Heart right ventricle (tissue), 16 donors: Measurements from ENCODE around the gene ABI2. TPM values are rescaled to one million over a fixed set of nuclear protein-coding genes. Genes with fewer than 3 reads are reported as not detected.

Experiments used
- ATAC-seq, 8 donors: fragments of 200-7000 bp; cut with Tn5 transposase; one replicate each; pipeline ENCODE4 v1.9.1; 2020; ENCODE audit warnings: mild to moderate bottlenecking in 8 of 8, moderate library complexity in 8 of 8, moderate number of reproducible peaks in 1 of 8
- DNase-seq, 2 donors: peaks; one replicate each; pipeline ENCODE4 v3.0.0-alpha.2; 2020
- H3K27ac ChIP-seq, 10 donors: fragments of 200-600 bp; sonication (generic) in 2 of 10; one replicate each; pipeline versions ENCODE4 v1.5.0 to v1.8.0; 2020 to 2022; ENCODE audit warnings: mild to moderate bottlenecking in 3 of 10
- H3K27me3 ChIP-seq, 7 donors: fragments of 200-600 bp; one replicate each; pipeline ENCODE4 v1.8.0; 2021 to 2022; ENCODE audit warnings: mild to moderate bottlenecking in 2 of 7
- H3K36me3 ChIP-seq, 9 donors: fragments of 200-600 bp; sonication (generic) in 1 of 9; one replicate each; pipeline versions ENCODE4 v1.5.0 to v1.8.0; 2020 to 2022; ENCODE audit warnings: mild to moderate bottlenecking in 2 of 9
- H3K4me1 ChIP-seq, 9 donors: fragments of 200-600 bp; sonication (generic) in 1 of 9; one replicate each; pipeline versions ENCODE4 v1.5.0 to v1.8.0; 2020 to 2022; ENCODE audit warnings: mild to moderate bottlenecking in 4 of 9
- H3K4me3 ChIP-seq, 10 donors: fragments of 200-600 bp; sonication (generic) in 2 of 10; one replicate each; pipeline versions ENCODE4 v1.5.0 to v1.8.0; 2020 to 2022; ENCODE audit warnings: mild to moderate bottlenecking in 7 of 10, moderate library complexity in 2 of 10
- H3K9me3 ChIP-seq, 11 donors: fragments of 200-600 bp in 10 of 11; sonication (generic) in 2 of 11; one replicate each; pipeline versions ENCODE4 v1.5.0 to v1.8.0; 2013 to 2022; ENCODE audit warnings: mild to moderate bottlenecking in 2 of 11, control low read depth in 1 of 11, moderate library complexity in 1 of 11
- CTCF ChIP-seq, 9 donors: fragments of 200-600 bp; sonication (generic) in 2 of 9; IDR thresholded peaks; one replicate each; pipeline versions ENCODE4 v1.5.0 to v1.8.0; 2021 to 2022; ENCODE audit warnings: antibody characterized with exemption in 9 of 9, mild to moderate bottlenecking in 5 of 9, moderate library complexity in 1 of 9
- WGBS, 2 donors: extraction: QIAGEN DNeasy Blood & Tissue Kit; methylation state at CpG; one replicate each; pipeline ENCODE4 v1.1.7; 2013; ENCODE audit warnings: inconsistent platforms in 1 of 2; 5-methylcytosine and 5-hydroxymethylcytosine counted together
- intact Hi-C, 10 donors: fragments of 100-400 bp; cut with DNase I; formaldehyde crosslinking; loops; one replicate each; pipeline versions ENCODE4 v1.11.1 to v1.14.2; 2022
- polyA plus RNA-seq, 2 donors: library from polyadenylated mRNA; stranded (reverse); fragments of 200-250 nt; gene quantifications; one replicate each; pipeline ENCODE4 v1.2.3, GENCODE V29; 2013
- total RNA-seq, 10 donors: library from RNA; stranded (reverse); fragmentation: NEBNext Ultra II Directional in 3 of 10; extraction: Animal tissue kit (Norgen Biotek cat#: 25700) in 3 of 10; gene quantifications; one replicate each; pipeline versions ENCODE4 v1.2.1 to v1.2.4, GENCODE V29; 2021 to 2023
- donor health status: Arrhythmogenic right ventricular cardiomyopathy.
- donor health status: ischemic (EF 13 %, LVEDD 7.1; RV severe dilation, severe dysfunction).
- donor health status: healthy with polysubstance abuse.
- donor health status: DM: no; HTN: yes; CAD: no.
- donor health status: DM: no; HTN: no; CAD: no.
- donor health status: ischemic (EF 25% LVEDD 6.9; RV normal size, moderate dysfunction).
- donor health status: ischemic (EF 25% LVEDD 5.7; RV mildly dilated, moderate dysfunction).
- donor health status: healthy.
- donor health status: DM: yes; HTN: yes; CAD: no.
- donor health status: Ischemic cardiomyopathy.
- donor health status: ischemic (EF 35%, LVEDD 5.7; RV mildly dilated, moderate dysfunction).
- donor health status: nonischemic (EF 11% LVEDD 7.7; RV severe dilation, severe dysfunction).
- donor health status: DM: yes; HTN: yes; CAD: no.
- donor health status: PGD.
- donor health status: ischemic (EF 29% LVEDD 5.4; RV normal size, mild dysfunction).
- donor health status: nonischemic (EF 23%, LVEDD 6.1; RV moderate dilation, normal function).

Gene ABI2
- total and polyA plus RNA-seq, 12 donors = 12.9 to 76.8 (median 55.7) TPM

- H3K27ac ChIP-seq = peak overlapping the region in 5 of 10 donors; percentile 7 to 70 (median 33)
- WGBS, 2 donors = 50 to 75% methylated on average over 4 of the region's 4 CpGs
Observed at GRCh38 chr2:203347375-203347774, 19.2 kb downstream of the ABI2 start.

GRCh38 chr2:203352604-203353255, 24.5 kb downstream of the ABI2 start:
- ATAC-seq (peak in 1 of 8 donors; percentile 35), DNase-seq (no peak)
- Histone ChIP-seq H3K27ac (peak overlapping the region in 1 of 10 donors; percentile 25), H3K36me3 (peaks cover 0 to 11% (median 0%) of the 10 kb centered on the region in 9 donors), H3K4me1 (peaks cover 0 to 29% (median 10%) of the 10 kb centered on the region in 9 donors), H3K4me3 (no peak overlapping the region), H3K27me3 (no peaks in the 10 kb centered on the region), H3K9me3 (no peaks in the 10 kb centered on the region)
- intact Hi-C loops = loop anchor here in 1 of 10 donors (5.0 kb wide), 1 partner anchor 1855 kb away; no protein-coding TSS in a partner anchor
- no peak for TF ChIP-seq CTCF (IDR thresholded peaks at IDR 0.05)
- 92 to 93% methylated on average over 5 of the region's 5 CpGs for WGBS, 2 donors

More at GRCh38 chr2:203347375-203347774, 19.2 kb downstream of the ABI2 start:
- Histone ChIP-seq H3K36me3 (peaks cover 0 to 20% (median 0%) of the 10 kb centered on the region in 9 donors), H3K4me3 (no peak overlapping the region), H3K4me1 (peaks cover 0 to 30% (median 16%) of the 10 kb centered on the region in 9 donors), H3K9me3 (no peaks in the 10 kb centered on the region), H3K27me3 (no peaks in the 10 kb centered on the region)
- intact Hi-C loops = no loop called here
- TF ChIP-seq CTCF (IDR thresholded peaks at IDR 0.05) = no peak
- DNase-seq (no peak), ATAC-seq (peak in 3 of 8 donors; percentile 45 to 64 (median 57))

GRCh38 chr2:203354966-203355365, 26.8 kb downstream of the ABI2 start:
- 56 to 67% methylated on average over 3 of the region's 3 CpGs for WGBS, 2 donors
- no peak for TF ChIP-seq CTCF (IDR thresholded peaks at IDR 0.05)
- ATAC-seq = no peak

GRCh38 chr2:203359450-203359849, 31.3 kb downstream of the ABI2 start:
- Histone ChIP-seq H3K27ac (no peak overlapping the region), H3K27me3 (no peaks in the 10 kb centered on the region), H3K9me3 (no peaks in the 10 kb centered on the region), H3K4me1 (peaks cover 0 to 44% (median 25%) of the 10 kb centered on the region in 9 donors), H3K4me3 (no peak overlapping the region), H3K36me3 (peaks cover 0 to 8% (median 0%) of the 10 kb centered on the region in 9 donors)
- TF ChIP-seq CTCF (IDR thresholded peaks at IDR 0.05) = no peak
- 96% methylated on average over 1 of the region's 1 CpG for WGBS, 2 donors
- no peak for ATAC-seq
- no peak for DNase-seq
- intact Hi-C loops = no loop called here

More at GRCh38 chr2:203354966-203355365, 26.8 kb downstream of the ABI2 start:
- Histone ChIP-seq H3K4me1 (peaks cover 0 to 28% (median 7%) of the 10 kb centered on the region in 9 donors), H3K4me3 (no peak overlapping the region), H3K36me3 (peaks cover 0 to 13% (median 0%) of the 10 kb centered on the region in 9 donors), H3K27ac (no peak overlapping the region), H3K27me3 (no peaks in the 10 kb centered on the region), H3K9me3 (no peaks in the 10 kb centered on the region)
- DNase-seq = no peak
- intact Hi-C loops = loop anchor here in 1 of 10 donors (5.0 kb wide), 1 partner anchor 1858 kb away; no protein-coding TSS in a partner anchor
